OCI-LY3 (cell line): ENCODE measurements around the gene CSNK2A2.

ENCODE experiments used
- EZH2phosphoT487 ChIP-seq: fragments of 200-600 bp; shearing (Covaris generic); IDR thresholded peaks from 2 replicates; pipeline ENCODE4 v1.6.1; 2018; ENCODE audit warnings: antibody characterized with exemption, mixed run types, low read depth
- TF ChIP-seq, protein P1 (sequence below): fragments of 200-600, 300-600 bp; sonication (generic); IDR thresholded peaks from 2 replicates; pipeline ENCODE4 v1.5.1; 2014; ENCODE audit warnings: antibody characterized with exemption, low read length, low read depth

DNA sequence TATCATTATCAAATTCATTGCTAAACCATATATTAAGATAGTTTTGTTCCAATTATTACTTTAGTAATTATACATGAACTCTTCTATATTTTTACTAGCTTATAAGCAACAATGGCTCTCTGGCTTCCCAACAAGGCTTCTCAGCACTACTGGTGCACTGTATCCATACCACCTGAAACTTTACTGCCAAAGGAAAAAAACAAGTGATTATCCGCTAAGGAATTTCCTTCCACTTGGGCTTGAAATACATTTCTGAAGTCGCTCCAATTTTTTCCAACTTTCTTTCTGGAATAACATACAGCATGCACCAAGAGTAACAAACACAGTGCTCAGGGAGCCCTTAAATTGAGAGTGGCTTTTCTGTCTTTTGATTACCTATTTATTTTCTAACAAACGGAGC is 2.1 kb downstream of the CSNK2A2 start:
- TF ChIP-seq, protein P1, sequence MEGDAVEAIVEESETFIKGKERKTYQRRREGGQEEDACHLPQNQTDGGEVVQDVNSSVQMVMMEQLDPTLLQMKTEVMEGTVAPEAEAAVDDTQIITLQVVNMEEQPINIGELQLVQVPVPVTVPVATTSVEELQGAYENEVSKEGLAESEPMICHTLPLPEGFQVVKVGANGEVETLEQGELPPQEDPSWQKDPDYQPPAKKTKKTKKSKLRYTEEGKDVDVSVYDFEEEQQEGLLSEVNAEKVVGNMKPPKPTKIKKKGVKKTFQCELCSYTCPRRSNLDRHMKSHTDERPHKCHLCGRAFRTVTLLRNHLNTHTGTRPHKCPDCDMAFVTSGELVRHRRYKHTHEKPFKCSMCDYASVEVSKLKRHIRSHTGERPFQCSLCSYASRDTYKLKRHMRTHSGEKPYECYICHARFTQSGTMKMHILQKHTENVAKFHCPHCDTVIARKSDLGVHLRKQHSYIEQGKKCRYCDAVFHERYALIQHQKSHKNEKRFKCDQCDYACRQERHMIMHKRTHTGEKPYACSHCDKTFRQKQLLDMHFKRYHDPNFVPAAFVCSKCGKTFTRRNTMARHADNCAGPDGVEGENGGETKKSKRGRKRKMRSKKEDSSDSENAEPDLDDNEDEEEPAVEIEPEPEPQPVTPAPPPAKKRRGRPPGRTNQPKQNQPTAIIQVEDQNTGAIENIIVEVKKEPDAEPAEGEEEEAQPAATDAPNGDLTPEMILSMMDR = no peak
- TF ChIP-seq EZH2phosphoT487 = no peak
